SK-N-SH treated with all-trans-retinoic acid at 6 μM for 48 hours (cell line): ENCODE measurements around the gene FOXN3.

Experiments used
- ATAC-seq: fragments of 200-7000 bp; cut with Tn5 transposase; 3 replicates; pipeline ENCODE4 v1.9.1; 2020; ENCODE audit warnings: mild to moderate bottlenecking, moderate library complexity
- ARNTL ChIP-seq: fragments of 450-650 bp; formaldehyde crosslinking; IDR thresholded peaks from 2 replicates; pipeline ENCODE4 v1.5.0; 2020; ENCODE audit warnings: low read depth, mild to moderate bottlenecking, moderate library complexity, borderline replicate concordance
- BACH2 ChIP-seq: fragments of 250-450 bp; sonication (Bioruptor Pico); IDR thresholded peaks from 2 replicates; pipeline ENCODE4 v1.9.0; 2021; ENCODE audit warnings: mild to moderate bottlenecking, borderline replicate concordance
- CSDC2 ChIP-seq: fragments of 250-450 bp; sonication (Bioruptor Pico); IDR thresholded peaks from 2 replicates; pipeline ENCODE4 v1.5.0; 2020; ENCODE audit warnings: mild to moderate bottlenecking, moderate library complexity
- CSRNP3 ChIP-seq: fragments of 250-450 bp; sonication (Bioruptor Pico); IDR thresholded peaks from 2 replicates; pipeline ENCODE4 v1.5.1; 2021; ENCODE audit warnings: mild to moderate bottlenecking, moderate library complexity
- ESRRG ChIP-seq: fragments of 250-450 bp; sonication (Bioruptor Pico); IDR thresholded peaks from 2 replicates; pipeline ENCODE4 v1.6.1; 2021; ENCODE audit warnings: mild to moderate bottlenecking
- GLIS3 ChIP-seq: fragments of 250-450 bp; sonication (Bioruptor Pico); IDR thresholded peaks from 2 replicates; pipeline ENCODE4 v1.5.0; 2020; ENCODE audit warnings: mild to moderate bottlenecking, moderate library complexity
- ISL1 ChIP-seq: fragments of 250-450 bp; sonication (Bioruptor Pico); IDR thresholded peaks from 2 replicates; pipeline ENCODE4 v2.1.2; 2022; ENCODE audit warnings: mild to moderate bottlenecking, moderate library complexity
- OSR1 ChIP-seq: fragments of 250-450 bp; sonication (Bioruptor Pico); IDR thresholded peaks from 2 replicates; pipeline ENCODE4 v1.8.0; 2022; ENCODE audit warnings: moderate library complexity, mild to moderate bottlenecking, inconsistent platforms
- PATZ1 ChIP-seq: fragments of 250-450 bp; sonication (Bioruptor Pico); IDR thresholded peaks from 2 replicates; pipeline ENCODE4 v1.8.0; 2020; ENCODE audit warnings: mild to moderate bottlenecking, moderate library complexity, borderline replicate concordance
- RARB ChIP-seq: fragments of 250-450 bp; sonication (Bioruptor Pico); IDR thresholded peaks from 2 replicates; pipeline ENCODE4 v1.8.0; 2021; ENCODE audit warnings: mild to moderate bottlenecking, moderate library complexity
- SNAI2 ChIP-seq: fragments of 250-450 bp; sonication (Bioruptor Pico); IDR thresholded peaks from 2 replicates; pipeline ENCODE4 v1.5.0; 2020; ENCODE audit warnings: mild to moderate bottlenecking, moderate library complexity
- TCF4 ChIP-seq: fragments of 250-450 bp; sonication (Bioruptor Pico); IDR thresholded peaks from 2 replicates; pipeline ENCODE4 v1.8.0; 2021; ENCODE audit warnings: mild to moderate bottlenecking, moderate library complexity, borderline replicate concordance
- TOX ChIP-seq: fragments of 250-450 bp; sonication (Bioruptor Pico); IDR thresholded peaks from 2 replicates; pipeline ENCODE4 v1.8.0; 2021; ENCODE audit warnings: mild to moderate bottlenecking, moderate library complexity, borderline replicate concordance
- TSHZ2 ChIP-seq: fragments of 250-450 bp; sonication (Bioruptor Pico); IDR thresholded peaks from 2 replicates; pipeline ENCODE4 v1.5.0; 2020; ENCODE audit warnings: mild to moderate bottlenecking, moderate library complexity
- ZC3H10 ChIP-seq: fragments of 250-450 bp; sonication (Bioruptor Pico); IDR thresholded peaks from 2 replicates; pipeline ENCODE4 v1.5.1; 2021; ENCODE audit warnings: mild to moderate bottlenecking, moderate library complexity
- ZFP3 ChIP-seq: fragments of 250-450 bp; sonication (Bioruptor Pico); IDR thresholded peaks from 2 replicates; pipeline ENCODE4 v1.5.0; 2020; ENCODE audit warnings: mild to moderate bottlenecking, moderate library complexity
- ZFP30 ChIP-seq: fragments of 450-650 bp; formaldehyde crosslinking; IDR thresholded peaks from 2 replicates; pipeline ENCODE4 v1.5.0; 2022; ENCODE audit warnings: mild to moderate bottlenecking, moderate library complexity
- ZNF565 ChIP-seq: fragments of 450-650 bp; formaldehyde crosslinking; conservative IDR thresholded peaks from 2 replicates; pipeline ENCODE4 v1.5.0; 2020; ENCODE audit warnings: low read depth, mild to moderate bottlenecking, moderate library complexity
- ZNF70 ChIP-seq: fragments of 450-650 bp; formaldehyde crosslinking; IDR thresholded peaks from 2 replicates; pipeline ENCODE4 v1.5.0; 2020; ENCODE audit warnings: mild to moderate bottlenecking, moderate library complexity

The FOXN3 gene

GRCh38 chr14:89332031-89332430, 85.0 kb downstream of the FOXN3 start:
- TF ChIP-seq SNAI2 (no peak), ZNF565 (CRISPR knock-in tag) (no peak), CSDC2 (CRISPR knock-in tag) (no peak), CSRNP3 (CRISPR knock-in tag) (no peak), ZFP30 (no peak), ZFP3 (CRISPR knock-in tag) (no peak), RARB (CRISPR knock-in tag) (no peak), ARNTL (CRISPR knock-in tag) (no peak), TSHZ2 (CRISPR knock-in tag) (no peak), TCF4 (CRISPR knock-in tag) (no peak), ESRRG (CRISPR knock-in tag) (no peak), GLIS3 (no peak), TOX (CRISPR knock-in tag) (no peak), ZC3H10 (CRISPR knock-in tag) (no peak), PATZ1 (no peak)
- no peak for ATAC-seq

DNA sequence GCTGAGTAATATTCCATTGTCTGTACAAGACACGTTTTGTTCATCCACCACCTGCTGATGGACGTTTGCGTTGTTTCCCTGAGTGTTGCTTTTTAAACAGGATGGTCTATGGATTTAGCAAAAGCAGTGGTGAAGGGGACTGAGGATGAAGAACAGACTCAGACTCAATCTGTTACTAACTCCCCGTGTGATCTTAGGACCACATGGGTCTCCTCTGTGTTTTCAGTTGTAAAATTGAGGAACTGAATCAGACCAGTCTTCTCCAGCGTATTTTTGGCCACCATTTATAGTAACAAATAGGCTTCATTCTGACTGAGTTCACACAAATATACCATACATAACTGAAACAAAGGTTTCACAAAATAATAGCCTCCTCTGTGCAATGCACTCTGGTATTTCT, 85.6 kb downstream of the FOXN3 start:
- no peak for ATAC-seq
- TF ChIP-seq TCF4 (CRISPR knock-in tag): no peak
- TF ChIP-seq ZNF70 (CRISPR knock-in tag): no peak
- TF ChIP-seq ZNF565 (CRISPR knock-in tag): no peak
- no peak for TF ChIP-seq ISL1 (CRISPR knock-in tag)
- TF ChIP-seq ZC3H10 (CRISPR knock-in tag): no peak
- TF ChIP-seq TSHZ2 (CRISPR knock-in tag): no peak
- no peak for TF ChIP-seq BACH2

- no peak for TF ChIP-seq ZFP3 (CRISPR knock-in tag)
- TF ChIP-seq OSR1 (CRISPR knock-in tag): no peak
- TF ChIP-seq SNAI2: no peak
- ATAC-seq: no peak
Measured at GRCh38 chr14:89330236-89331002, 86.6 kb downstream of the FOXN3 start.

GRCh38 chr14:89327771-89328212, 89.2 kb downstream of the FOXN3 start:
- no peak for ATAC-seq
- no peak for TF ChIP-seq PATZ1
- no peak for TF ChIP-seq OSR1 (CRISPR knock-in tag)
- TF ChIP-seq TCF4 (CRISPR knock-in tag): no peak
- no peak for TF ChIP-seq ZNF565 (CRISPR knock-in tag)
- TF ChIP-seq CSRNP3 (CRISPR knock-in tag): no peak
- no peak for TF ChIP-seq ARNTL (CRISPR knock-in tag)
- no peak for TF ChIP-seq TSHZ2 (CRISPR knock-in tag)
